ENCODE results near the gene TFDP2.
A peak's percentile ranks its signal among the peaks of the same experiment; 100 is the strongest.

- TF ChIP-seq CTCF (IDR thresholded peaks at IDR 0.05) (peak in 1 of 2 donors; percentile 39), EP300 (IDR thresholded peaks at IDR 0.05) (no peak)
Observed at GRCh38 chr3:142180761-142181362, 31.5 kb upstream of the TFDP2 start.

Data from suprapubic skin (tissue), 3 donors.